ENCODE data around the gene GRIA3. TPM values are rescaled to one million over a fixed set of nuclear protein-coding genes. Genes with fewer than 3 reads are reported as not detected.
"Not testable (repeated sequence)": the region's sequence is repeated elsewhere in the genome, so short reads cannot be mapped to it uniquely, and the experiment has no call there.

The GRIA3 gene
- total RNA-seq, 2 experiments from 2014 or later = not detected

DNA sequence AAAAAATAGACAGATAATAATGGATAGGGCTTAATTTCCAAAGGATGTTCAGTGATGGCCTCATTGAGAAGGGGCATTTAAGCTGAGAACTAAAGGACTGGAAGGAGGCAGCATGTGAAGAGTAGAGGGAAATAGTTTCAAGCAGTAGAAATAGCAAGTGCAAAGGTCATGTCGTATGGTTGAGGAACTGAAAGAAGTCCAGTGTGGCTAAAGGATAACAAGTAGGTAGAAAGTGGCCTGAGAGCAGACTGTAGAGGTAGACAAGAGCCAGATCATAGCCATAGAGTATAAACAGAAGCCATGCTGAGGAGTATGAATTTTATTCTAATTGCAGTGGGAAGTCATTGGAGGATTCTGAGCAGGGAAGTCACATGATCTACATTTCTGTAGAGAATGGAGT lies 72.3 kb downstream of the GRIA3 start:
- CTCF ChIA-PET = no interaction called here

DNA sequence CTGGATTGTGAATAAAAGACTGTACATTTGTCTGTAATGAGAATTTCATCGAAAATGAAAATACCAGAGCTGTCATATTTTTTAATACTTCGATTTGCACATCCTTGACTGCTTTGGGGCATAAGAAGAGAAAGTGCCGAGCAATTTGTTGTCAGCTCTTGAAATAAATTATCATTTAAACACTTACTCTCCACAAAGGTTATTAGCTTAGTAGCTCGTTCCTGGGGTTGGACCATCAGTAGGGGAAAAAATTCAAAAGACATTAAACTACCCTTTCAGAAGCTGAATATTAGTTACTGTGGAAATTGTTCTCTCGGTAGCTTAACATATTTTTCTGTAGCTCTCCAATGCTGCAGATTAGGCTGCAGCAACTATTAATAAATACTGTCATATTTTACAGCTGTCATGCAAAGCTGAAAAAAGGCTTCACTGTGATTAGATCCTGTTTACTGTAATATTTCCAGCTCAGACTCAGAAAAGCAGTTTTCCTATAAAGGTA lies 76.9 kb downstream of the GRIA3 start:
- CTCF ChIA-PET = no interaction called here
- intact Hi-C loops (cut with micrococcal nuclease) = no loop called here
- Mint-ChIP-seq H3K9me3 (peaks cover under 1% of the 10 kb centered on the region), H3K4me1 (ENCODE audit: low read depth) (no peaks in the 10 kb centered on the region), H3K4me3 (no peak overlapping the region), H3K27me3 (ENCODE audit: low read depth) (no peaks in the 10 kb centered on the region), H3K27ac (no peak overlapping the region), H3K36me3 (ENCODE audit: low read depth) (no peaks in the 10 kb centered on the region)
- DNase-seq = no peak

More for the DNA sequence above, 72.3 kb downstream of the GRIA3 start:
- Mint-ChIP-seq H3K27ac (no peak overlapping the region), H3K4me3 (no peak overlapping the region), H3K4me1 (ENCODE audit: low read depth) (no peaks in the 10 kb centered on the region), H3K9me3 (peaks cover 2% of the 10 kb centered on the region), H3K36me3 (ENCODE audit: low read depth) (no peaks in the 10 kb centered on the region), H3K27me3 (ENCODE audit: low read depth) (peaks cover 3% of the 10 kb centered on the region)
- no peak for DNase-seq
- intact Hi-C loops (cut with micrococcal nuclease) = no loop called here

- Mint-ChIP-seq H3K27ac (no peak overlapping the region), H3K9me3 (no peaks in the 10 kb centered on the region), H3K36me3 (ENCODE audit: low read depth) (no peaks in the 10 kb centered on the region), H3K4me1 (ENCODE audit: low read depth) (no peaks in the 10 kb centered on the region), H3K4me3 (no peak overlapping the region), H3K27me3 (ENCODE audit: low read depth) (no peaks in the 10 kb centered on the region)
- CTCF ChIA-PET = no interaction called here
- intact Hi-C loops (cut with micrococcal nuclease) = no loop called here
- DNase-seq = no peak
These were observed 79.2 kb downstream of the GRIA3 start for GRCh38 chrX:123263270-123263669.

DNA sequence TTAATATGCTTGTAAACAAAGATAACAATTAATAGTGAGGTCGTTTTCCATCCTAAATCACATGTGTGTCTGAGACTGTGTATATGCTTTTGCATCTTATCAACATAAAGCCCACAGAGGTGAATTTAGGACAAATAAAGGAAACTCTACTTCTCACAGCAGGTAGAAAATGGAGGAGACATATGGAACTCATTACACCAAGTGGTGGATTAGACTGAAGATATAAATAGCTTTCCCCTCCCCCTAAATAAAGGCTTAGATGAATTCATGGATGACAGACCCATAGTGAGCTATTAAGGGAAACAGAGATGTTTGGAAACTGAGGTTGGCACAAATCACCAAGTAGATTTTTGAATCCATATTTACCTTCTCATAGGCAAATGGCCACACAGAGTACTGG lies 79.7 kb downstream of the GRIA3 start:
- H3K27ac Mint-ChIP-seq = no peak overlapping the region
- no peak for DNase-seq
- H3K9me3 Mint-ChIP-seq = no peaks in the 10 kb centered on the region
- H3K36me3 Mint-ChIP-seq (ENCODE audit: low read depth) = no peaks in the 10 kb centered on the region
- H3K4me3 Mint-ChIP-seq = no peak overlapping the region
- CTCF ChIA-PET = no interaction called here
- intact Hi-C loops (cut with micrococcal nuclease) = no loop called here
- no peaks in the 10 kb centered on the region for H3K4me1 Mint-ChIP-seq (ENCODE audit: low read depth)
- H3K27me3 Mint-ChIP-seq (ENCODE audit: low read depth) = no peaks in the 10 kb centered on the region

GRCh38 chrX:123267220-123267619 lies 83.1 kb downstream of the GRIA3 start:
- Mint-ChIP-seq H3K9me3 (no peaks in the 10 kb centered on the region), H3K27ac (no peak overlapping the region), H3K27me3 (ENCODE audit: low read depth) (no peaks in the 10 kb centered on the region), H3K4me1 (ENCODE audit: low read depth) (no peaks in the 10 kb centered on the region), H3K4me3 (no peak overlapping the region), H3K36me3 (ENCODE audit: low read depth) (no peaks in the 10 kb centered on the region)
- CTCF ChIA-PET = no interaction called here
- intact Hi-C loops (cut with micrococcal nuclease) = no loop called here
- no peak for DNase-seq

DNA sequence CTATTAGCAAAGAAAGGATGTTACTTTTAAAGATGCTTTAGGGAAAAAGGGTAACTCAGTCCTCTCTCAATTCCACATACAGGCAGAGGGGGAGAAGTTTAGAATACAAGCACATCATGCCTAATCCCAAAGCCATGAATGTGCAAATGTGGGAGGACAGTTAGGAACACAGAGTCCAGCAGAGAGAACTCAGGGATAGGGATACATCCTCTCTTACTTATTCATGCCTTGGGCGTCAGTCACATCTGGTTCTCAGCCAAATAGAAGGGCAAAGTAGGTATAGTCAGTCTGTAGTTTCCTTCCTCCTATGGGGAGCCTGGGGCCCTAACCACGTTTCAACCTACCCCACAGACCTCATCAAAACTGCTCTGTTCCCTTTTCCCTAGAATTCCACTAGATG lies 87.8 kb downstream of the GRIA3 start:
- no peak for DNase-seq
- H3K36me3 Mint-ChIP-seq (ENCODE audit: low read depth) = no peaks in the 10 kb centered on the region
- H3K9me3 Mint-ChIP-seq = no peaks in the 10 kb centered on the region
- H3K27me3 Mint-ChIP-seq (ENCODE audit: low read depth) = no peaks in the 10 kb centered on the region
- H3K4me3 Mint-ChIP-seq = no peak overlapping the region
- CTCF ChIA-PET = no interaction called here
- H3K4me1 Mint-ChIP-seq (ENCODE audit: low read depth) = no peaks in the 10 kb centered on the region
- H3K27ac Mint-ChIP-seq = no peak overlapping the region
- intact Hi-C loops (cut with micrococcal nuclease) = no loop called here

DNA sequence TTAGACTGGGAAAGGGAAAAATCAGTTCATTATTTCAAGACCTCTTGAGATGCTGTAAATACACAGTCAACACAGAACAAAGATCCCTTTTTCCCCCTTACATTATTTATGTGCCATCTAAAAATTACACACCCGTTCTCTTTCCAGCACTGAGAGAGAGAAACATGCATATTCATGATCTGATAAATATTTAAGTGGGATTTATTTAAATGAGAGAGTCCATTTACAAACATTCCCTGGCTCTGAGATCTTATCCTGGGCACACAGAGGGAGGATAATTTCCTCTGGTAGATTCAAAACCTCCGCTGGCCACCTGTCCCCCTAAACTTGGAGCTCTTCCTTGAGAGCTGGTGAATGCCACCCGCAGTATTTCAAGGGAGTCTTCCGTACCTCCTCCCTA lies 88.6 kb downstream of the GRIA3 start:
- no peaks in the 10 kb centered on the region for H3K9me3 Mint-ChIP-seq
- CTCF ChIA-PET = no interaction called here
- no peak for DNase-seq
- no peak overlapping the region for H3K4me3 Mint-ChIP-seq
- intact Hi-C loops (cut with micrococcal nuclease) = no loop called here
- no peak overlapping the region for H3K27ac Mint-ChIP-seq
- H3K36me3 Mint-ChIP-seq (ENCODE audit: low read depth) = no peaks in the 10 kb centered on the region
- no peaks in the 10 kb centered on the region for H3K4me1 Mint-ChIP-seq (ENCODE audit: low read depth)
- H3K27me3 Mint-ChIP-seq (ENCODE audit: low read depth) = no peaks in the 10 kb centered on the region

GRCh38 chrX:123274796-123275195 lies 90.7 kb downstream of the GRIA3 start:
- H3K9me3 Mint-ChIP-seq = no peaks in the 10 kb centered on the region
- no peak overlapping the region for H3K27ac Mint-ChIP-seq
- no peaks in the 10 kb centered on the region for H3K36me3 Mint-ChIP-seq (ENCODE audit: low read depth)
- no peaks in the 10 kb centered on the region for H3K27me3 Mint-ChIP-seq (ENCODE audit: low read depth)
- CTCF ChIA-PET = no interaction called here
- H3K4me3 Mint-ChIP-seq = no peak overlapping the region
- no peaks in the 10 kb centered on the region for H3K4me1 Mint-ChIP-seq (ENCODE audit: low read depth)
- DNase-seq = no peak
- intact Hi-C loops (cut with micrococcal nuclease) = no loop called here

- Mint-ChIP-seq H3K27ac (no peak overlapping the region), H3K4me3 (no peak overlapping the region), H3K36me3 (ENCODE audit: low read depth) (no peaks in the 10 kb centered on the region), H3K27me3 (ENCODE audit: low read depth) (no peaks in the 10 kb centered on the region), H3K9me3 (no peaks in the 10 kb centered on the region), H3K4me1 (ENCODE audit: low read depth) (no peaks in the 10 kb centered on the region)
- CTCF ChIA-PET = no interaction called here
- no peak for DNase-seq
- intact Hi-C loops (cut with micrococcal nuclease) = no loop called here
These were observed 93.3 kb downstream of the GRIA3 start for GRCh38 chrX:123277347-123277746.

GRCh38 chrX:123277821-123278220 lies 93.7 kb downstream of the GRIA3 start:
- no peak for DNase-seq
- H3K9me3 Mint-ChIP-seq = no peaks in the 10 kb centered on the region
- CTCF ChIA-PET = no interaction called here
- intact Hi-C loops (cut with micrococcal nuclease) = no loop called here
- no peak overlapping the region for H3K4me3 Mint-ChIP-seq
- no peaks in the 10 kb centered on the region for H3K36me3 Mint-ChIP-seq (ENCODE audit: low read depth)
- no peaks in the 10 kb centered on the region for H3K4me1 Mint-ChIP-seq (ENCODE audit: low read depth)
- no peaks in the 10 kb centered on the region for H3K27me3 Mint-ChIP-seq (ENCODE audit: low read depth)
- no peak overlapping the region for H3K27ac Mint-ChIP-seq

GRCh38 chrX:123282241-123282640 lies 98.2 kb downstream of the GRIA3 start:
- intact Hi-C loops (cut with micrococcal nuclease) = no loop called here
- no peaks in the 10 kb centered on the region for H3K36me3 Mint-ChIP-seq (ENCODE audit: low read depth)
- CTCF ChIA-PET = no interaction called here
- H3K27ac Mint-ChIP-seq = no peak overlapping the region
- H3K4me3 Mint-ChIP-seq = no peak overlapping the region
- no peaks in the 10 kb centered on the region for H3K9me3 Mint-ChIP-seq
- DNase-seq = no peak
- no peaks in the 10 kb centered on the region for H3K4me1 Mint-ChIP-seq (ENCODE audit: low read depth)
- no peaks in the 10 kb centered on the region for H3K27me3 Mint-ChIP-seq (ENCODE audit: low read depth)

DNA sequence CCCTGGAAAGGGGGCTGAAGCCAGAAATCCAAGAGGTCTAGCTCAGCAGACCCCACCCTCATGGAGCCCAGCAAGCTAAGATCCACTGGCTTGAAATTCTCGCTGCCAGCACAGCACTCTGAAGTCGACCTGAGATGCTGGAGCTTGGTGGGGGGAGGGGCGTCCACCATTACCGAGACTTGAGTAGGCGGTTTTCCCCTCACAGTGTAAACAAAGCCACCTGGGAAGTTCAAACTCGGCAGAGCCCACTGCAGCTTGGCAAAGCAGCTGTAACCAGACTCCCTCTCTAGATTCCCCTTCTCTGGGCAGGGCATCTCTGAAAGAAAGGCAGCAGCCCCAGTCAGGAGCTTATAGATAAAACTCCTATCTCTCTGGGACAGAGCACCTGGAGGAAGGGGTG lies 99.3 kb downstream of the GRIA3 start:
- H3K4me1 Mint-ChIP-seq (ENCODE audit: low read depth); H3K27me3 Mint-ChIP-seq (ENCODE audit: low read depth); DNase-seq; H3K27ac Mint-ChIP-seq; CTCF ChIA-PET; H3K36me3 Mint-ChIP-seq (ENCODE audit: low read depth); H3K4me3 Mint-ChIP-seq; intact Hi-C loops (cut with micrococcal nuclease); H3K9me3 Mint-ChIP-seq: not testable (repeated sequence)

DNA sequence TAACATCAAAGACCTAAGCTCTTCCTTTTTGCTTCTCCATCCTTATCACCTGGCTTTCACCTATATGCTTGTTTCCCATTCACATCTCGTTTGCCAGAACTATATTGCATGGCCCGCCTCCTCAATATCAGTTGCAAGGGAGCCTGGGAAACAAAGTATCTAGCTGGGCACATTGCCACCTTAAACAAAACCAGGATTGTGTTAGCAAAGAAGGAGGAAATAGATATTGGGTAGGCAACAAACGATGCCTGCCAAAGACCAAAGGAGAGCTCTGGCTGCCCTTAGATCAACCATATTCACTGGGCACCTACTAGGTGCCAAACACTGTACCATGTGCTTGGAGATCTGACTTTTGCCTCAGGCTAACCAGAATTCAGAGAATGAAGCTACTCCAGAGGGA lies 107.5 kb downstream of the GRIA3 start:
- H3K27ac Mint-ChIP-seq = no peak overlapping the region
- H3K27me3 Mint-ChIP-seq (ENCODE audit: low read depth) = no peaks in the 10 kb centered on the region
- no peaks in the 10 kb centered on the region for H3K4me1 Mint-ChIP-seq (ENCODE audit: low read depth)
- H3K36me3 Mint-ChIP-seq (ENCODE audit: low read depth) = no peaks in the 10 kb centered on the region
- intact Hi-C loops (cut with micrococcal nuclease) = no loop called here
- H3K4me3 Mint-ChIP-seq = no peak overlapping the region
- DNase-seq = no peak
- CTCF ChIA-PET = no interaction called here
- H3K9me3 Mint-ChIP-seq = peaks cover 3% of the 10 kb centered on the region

- intact Hi-C loops (cut with micrococcal nuclease) = no loop called here
- H3K36me3 Mint-ChIP-seq (ENCODE audit: low read depth) = no peaks in the 10 kb centered on the region
- no peaks in the 10 kb centered on the region for H3K9me3 Mint-ChIP-seq
- H3K27me3 Mint-ChIP-seq (ENCODE audit: low read depth) = no peaks in the 10 kb centered on the region
- no peaks in the 10 kb centered on the region for H3K4me1 Mint-ChIP-seq (ENCODE audit: low read depth)
- H3K27ac Mint-ChIP-seq = no peak overlapping the region
- DNase-seq = no peak
- CTCF ChIA-PET = no interaction called here
- no peak overlapping the region for H3K4me3 Mint-ChIP-seq
These were observed 113.9 kb downstream of the GRIA3 start for GRCh38 chrX:123298026-123298425.
